GM21526 (cell line): ENCODE results near the gene TMEM161B.
"Not testable (repeated sequence)": the region's sequence is repeated elsewhere in the genome, so short reads cannot be mapped to it uniquely, and the experiment has no call there.

Source experiments
- ATAC-seq: cut with Tn5 transposase; IDR thresholded peaks from one replicate; pipeline ENCODE4 v1.9.1; 2021; ENCODE audit warnings: moderate library complexity; ENCODE audit not compliant: unreplicated experiment, low FRiP score

TMEM161B gene

DNA sequence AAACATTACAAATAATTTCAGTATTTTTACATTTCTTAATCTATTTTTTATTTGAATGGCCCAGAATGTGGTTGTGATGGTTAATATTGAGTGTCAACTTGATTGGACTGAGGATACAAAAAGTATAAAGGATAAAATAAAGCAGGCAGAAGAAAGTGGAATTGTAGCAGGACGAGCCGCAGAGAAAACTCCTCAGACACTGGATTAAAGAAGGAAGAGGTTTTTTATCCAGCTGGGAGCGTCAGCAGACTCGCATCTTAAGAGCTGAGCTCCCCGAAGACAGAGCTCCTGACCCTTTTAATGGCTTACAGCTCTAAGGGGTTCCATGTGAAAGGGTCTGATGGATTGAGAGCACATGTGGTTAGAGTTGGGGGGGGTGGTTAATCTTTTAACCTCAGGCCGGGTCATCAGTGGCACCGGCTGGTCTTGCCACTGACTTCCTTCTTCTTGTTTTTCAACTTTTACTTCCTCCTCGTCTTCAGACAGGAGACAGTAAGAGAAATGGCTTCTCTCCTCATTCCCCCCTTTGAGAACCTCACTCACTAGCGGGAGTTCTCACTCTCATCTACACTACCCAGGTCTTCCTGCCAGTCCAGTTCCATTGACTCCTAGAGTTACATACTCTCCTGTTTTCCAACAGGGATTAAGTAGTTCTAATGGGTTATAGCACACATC, 80.0 kb downstream of the TMEM161B start:
- no peak for ATAC-seq

DNA sequence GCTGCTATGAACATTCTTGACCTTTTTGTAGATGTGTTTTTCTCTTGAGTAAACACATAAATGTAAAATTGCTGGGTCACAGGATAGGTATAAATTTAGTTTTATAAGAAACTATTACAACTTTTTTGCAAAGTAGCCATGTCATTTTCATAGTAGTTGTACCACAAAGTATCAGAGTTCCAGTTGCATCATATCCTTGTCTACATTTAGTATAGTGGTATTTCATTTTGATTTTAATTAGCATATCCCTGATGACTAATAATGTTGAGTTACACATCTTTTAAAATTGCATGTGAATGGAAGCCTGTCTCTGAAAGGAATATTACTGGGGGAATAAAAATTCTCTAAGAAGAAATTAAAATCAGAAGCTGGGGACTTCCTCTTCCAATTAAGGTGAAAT, 85.4 kb downstream of the TMEM161B start:
- ATAC-seq = no peak

DNA sequence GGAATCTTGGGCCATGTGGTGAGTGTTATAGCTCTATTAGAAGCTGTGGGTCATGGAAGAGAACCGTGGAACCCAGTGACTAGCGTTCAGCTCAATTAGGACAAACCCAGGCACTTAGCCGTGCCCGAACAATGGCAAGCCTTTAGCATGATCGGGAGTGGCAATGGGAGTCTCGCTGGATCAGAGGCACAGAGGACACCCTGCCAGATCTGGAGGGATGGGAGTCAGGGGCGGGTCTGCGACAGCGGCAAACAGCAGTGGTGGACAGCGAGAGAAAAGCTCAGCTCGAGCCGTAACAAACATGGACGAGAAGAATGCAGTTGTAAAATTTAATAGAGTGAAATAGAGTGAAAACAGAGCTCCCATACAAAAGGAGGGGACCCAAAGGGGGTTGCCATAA, 91.2 kb downstream of the TMEM161B start:
- not testable (repeated sequence) for ATAC-seq

DNA sequence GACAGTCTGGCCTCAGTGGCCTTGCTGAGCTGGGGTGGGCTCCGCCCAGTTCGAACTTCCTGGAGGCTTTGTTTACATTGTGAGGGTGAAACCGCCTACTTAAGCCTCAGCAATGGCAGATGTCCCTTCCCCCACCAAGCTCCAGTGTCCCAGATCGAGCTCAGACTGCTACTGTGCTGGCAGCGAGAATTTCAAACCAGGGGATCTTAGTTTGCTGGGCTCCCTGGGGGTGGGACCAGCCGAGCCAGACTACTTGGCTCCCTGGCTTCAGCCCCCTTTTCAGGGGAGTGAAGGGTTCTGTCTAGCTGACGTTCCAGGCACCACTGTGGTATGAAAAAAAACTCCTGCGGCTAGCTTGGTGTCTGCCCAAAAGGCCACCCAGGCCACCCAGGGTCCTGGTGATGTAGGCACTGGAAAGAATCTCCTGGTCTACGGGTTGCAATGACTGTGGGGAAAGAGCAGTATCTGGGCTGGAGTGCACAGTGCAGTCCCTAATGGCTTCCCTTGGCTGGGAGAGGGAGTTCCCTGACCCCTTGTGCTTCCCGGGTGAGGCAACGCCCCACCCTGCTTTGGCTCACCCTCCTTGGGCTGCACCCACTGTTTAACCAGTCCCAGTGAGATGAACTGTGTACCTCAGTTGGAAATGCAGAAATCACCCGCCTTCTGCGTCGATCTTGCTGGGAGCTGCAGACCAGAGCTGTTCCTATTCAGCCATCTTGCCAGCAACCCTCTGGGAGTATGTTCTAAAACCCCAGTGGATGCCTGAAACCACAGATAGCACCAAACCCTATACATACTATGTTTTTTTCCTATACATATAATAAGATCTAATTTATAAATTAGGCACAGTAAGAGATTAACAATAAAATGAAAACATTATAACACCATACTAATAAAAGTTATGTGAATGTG, 95.5 kb downstream of the TMEM161B start:
- no peak for ATAC-seq

DNA sequence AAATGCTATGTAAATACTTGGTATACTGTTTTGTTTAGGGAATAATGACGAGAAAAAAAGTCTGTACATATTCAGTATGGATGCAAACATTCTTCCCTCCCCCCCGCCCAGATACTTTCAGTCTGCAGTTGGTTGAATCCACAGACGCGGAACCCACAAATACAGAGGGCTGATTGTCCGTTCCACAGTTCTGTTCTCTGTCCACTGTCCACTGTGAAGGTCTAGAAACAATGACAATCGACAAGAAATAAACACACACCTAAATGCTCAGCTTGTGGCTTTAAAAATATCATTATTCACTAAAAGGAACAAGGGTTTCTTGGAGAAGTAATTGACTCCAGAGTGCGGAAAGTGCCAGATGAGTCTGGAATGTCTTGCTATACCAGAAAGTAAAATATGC, 109.1 kb downstream of the TMEM161B start:
- ATAC-seq = no peak

DNA sequence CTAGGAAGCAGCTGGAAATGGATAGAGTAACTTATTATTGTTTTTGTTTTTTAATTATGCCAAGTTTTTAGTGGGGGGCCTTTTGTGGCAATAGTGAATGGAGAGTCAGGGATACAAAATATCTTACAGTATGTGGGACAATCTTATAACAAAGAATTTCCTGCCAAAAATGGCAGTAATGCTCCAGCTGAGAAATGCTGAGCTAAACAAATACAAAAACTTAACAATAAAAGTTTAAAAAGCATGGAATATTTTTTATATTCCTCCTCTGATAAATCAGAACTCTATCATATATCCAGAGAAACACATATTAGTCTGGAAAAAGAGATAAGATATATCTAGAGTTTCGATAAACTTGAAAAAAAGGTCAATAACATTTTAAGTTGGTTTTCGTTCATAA, 110.6 kb downstream of the TMEM161B start:
- no peak for ATAC-seq

DNA sequence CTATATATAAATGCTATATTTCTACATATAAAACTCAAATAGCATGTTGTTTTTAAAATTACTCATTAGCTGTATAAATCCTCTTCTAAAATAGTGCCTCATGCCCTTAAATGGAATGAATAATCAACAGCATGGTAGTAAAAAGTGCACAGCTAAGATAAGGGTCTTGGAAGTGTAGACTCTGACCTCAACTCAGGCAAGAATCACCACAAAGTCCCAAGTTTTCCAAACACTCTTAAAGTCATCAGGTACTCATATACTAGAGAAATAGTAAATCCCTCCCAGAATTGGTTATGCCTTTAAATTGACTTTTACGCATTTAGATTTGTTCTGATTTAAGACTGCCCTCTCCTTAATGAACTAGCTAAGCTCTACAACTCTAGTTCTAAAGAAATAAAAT, 113.8 kb downstream of the TMEM161B start:
- ATAC-seq = no peak

DNA sequence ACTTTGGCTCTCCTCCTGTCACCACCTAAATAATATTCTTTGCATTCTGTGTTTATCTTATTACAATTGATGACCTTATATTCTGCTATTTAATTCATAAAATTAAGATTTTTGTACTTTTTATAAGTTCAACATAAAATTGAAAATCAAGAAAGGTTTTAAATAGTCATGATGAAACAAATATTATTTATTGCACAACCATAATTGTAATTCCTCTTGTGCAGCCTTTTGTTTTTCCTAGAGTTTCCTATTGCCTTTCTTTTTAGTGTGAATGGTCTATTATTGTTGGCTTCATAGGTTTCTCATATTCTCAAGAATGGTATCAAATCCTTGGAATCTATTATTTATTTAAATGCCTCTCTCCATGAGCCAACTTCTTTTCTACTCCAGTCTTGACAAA, 117.9 kb downstream of the TMEM161B start:
- no peak for ATAC-seq

DNA sequence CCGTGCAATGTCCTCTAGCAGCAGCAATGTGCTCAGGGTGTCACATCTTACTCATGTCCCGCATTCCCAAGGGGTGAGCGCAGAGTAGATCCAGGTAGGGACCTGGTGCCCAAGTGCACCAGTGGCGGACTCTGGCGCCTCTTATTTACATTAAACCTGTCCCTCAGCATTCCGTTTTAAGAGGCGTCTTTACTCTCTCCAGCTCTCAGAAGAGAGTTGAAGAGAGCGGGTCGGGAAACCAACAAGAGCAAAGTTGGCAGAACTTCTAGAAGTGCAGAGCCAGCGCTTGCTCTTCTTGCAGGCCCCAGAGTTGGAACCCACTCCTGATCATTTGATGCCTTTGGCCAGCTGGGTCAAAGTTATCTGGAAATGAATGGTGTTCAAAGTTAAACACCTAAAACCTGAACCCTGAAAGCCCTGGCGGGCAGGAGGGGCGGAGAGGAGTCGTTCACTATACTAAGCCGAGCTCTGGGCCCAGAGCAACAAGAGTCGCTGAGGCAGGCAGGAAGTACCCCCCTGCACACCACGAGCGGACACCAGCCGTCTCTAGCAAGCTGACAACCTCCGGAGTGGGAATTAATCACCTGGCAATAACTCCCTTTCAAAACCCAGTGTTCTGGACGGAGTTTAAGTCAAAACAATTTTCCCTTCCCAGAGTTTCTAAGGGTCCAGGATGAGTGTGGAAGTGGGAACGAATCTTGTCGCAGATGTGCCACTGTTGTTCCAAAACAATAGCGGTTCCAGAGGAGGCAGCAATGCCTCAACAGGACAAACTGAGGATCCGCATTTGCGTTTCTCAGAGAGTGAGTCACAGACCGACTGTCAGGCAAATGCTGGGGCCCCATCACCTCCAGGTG, 122.8 kb downstream of the TMEM161B start:
- no peak for ATAC-seq

DNA sequence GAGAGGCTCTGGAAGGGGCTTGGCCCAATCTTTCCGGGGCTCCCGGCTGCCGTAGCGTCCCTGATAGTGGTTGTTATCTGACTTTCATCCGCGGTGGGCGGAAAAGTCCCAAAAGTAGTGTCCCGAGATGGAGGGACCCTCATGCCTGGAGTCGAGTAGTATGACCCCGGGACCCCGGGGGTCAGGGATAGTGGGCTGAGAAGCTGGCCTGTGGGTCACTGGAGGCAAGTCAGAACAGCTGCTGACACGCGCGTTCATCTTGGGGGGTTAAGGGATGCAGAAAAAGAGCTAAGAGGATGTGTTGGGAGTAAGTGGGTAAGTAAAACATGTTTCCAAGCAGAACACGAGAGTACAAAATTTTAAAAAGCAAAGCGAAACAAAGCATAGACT, 123.4 kb downstream of the TMEM161B start:
- no peak for ATAC-seq
